Stimulated activated CD8-positive, alpha-beta memory T cell treated with anti-CD3 and anti-CD28 coated beads, Interleukin-12 subunit alpha, Interleukin-12 subunit beta, amount 100 ng/mL, for 1 hour (primary cell): ENCODE data around the gene RXRG.
"Not testable (repeated sequence)": the region's sequence is repeated elsewhere in the genome, so short reads cannot be mapped to it uniquely, and the experiment has no call there.

Source experiments
- DNase-seq: peaks from one replicate; pipeline ENCODE4 v3.0.0-alpha.2; 2020; ENCODE audit warnings: low read depth

Gene RXRG

DNA sequence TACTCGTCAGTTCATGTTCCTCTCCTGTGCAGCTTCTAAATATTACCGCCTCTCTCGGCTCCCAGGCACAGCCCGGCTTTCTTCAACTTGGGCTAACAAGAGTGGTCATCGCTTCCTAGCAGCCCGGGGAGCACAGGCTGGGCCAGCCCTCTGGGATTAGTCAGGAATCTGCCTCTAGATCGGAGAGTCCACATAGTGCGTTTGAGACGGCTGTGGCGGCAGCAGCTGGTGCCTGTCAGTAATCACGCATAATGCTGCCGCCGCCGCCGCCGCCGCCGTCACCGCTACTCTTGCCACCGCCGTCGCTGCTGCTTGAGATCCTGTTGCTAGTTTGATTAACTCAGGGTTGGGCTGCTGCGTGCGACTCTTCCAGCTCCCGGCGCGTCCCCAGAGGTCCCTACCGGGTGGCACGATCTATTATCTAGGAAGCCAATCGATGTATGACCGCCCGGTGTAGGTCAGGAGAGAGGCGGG lies at the start of gene RXRG:
TSS of gene RXRG (minus strand) at position 230 of the 474 bp plus-strand sequence. CDS start 233 bp downstream, outside the sequence.
- no peak for DNase-seq

DNA sequence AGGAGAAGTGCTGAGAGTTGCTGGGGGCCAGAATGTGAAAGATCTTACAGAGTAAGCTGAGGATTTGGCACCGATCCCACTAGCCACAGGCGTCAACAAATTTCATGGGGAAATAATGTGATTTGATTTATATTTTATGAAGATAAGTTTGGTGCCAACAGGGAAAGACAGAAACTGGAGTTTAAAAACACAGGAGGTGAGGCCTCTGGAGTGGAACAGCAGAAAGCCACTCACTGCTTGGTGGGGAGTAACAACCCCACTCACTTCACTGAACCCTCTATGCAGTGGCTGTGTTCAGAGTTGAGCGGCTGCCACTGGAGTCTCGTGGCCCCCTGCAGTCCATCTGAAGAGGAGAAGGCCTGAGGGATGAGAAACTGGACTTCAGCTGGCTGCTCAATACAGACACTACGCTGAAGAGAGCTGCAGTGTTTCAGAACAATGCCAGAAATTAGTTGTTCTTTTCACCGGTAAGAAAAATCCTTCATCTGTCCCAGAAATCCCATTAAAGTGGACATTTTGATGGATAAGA lies 48.0 kb upstream of the RXRG start:
- no peak for DNase-seq

DNA sequence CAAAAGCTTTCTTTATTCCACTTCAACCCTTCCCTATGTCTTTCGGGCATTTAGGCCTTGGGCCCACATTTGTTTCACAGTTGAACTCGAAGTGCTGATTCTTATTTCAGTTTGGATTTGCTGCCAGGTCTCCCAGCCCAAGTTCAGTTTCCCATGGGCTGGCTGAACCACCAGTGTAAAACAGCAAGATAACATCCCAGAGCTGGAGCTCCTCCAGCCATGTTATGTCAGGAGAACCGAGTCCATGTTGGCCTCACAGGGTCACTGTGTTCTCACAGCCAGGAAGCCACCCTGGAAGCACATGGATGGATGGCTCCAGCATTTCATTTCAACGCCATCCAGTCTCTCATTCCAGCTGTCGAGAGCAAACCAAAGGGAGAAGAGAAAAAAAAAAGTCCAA lies 45.2 kb upstream of the RXRG start:
- DNase-seq: no peak

DNA sequence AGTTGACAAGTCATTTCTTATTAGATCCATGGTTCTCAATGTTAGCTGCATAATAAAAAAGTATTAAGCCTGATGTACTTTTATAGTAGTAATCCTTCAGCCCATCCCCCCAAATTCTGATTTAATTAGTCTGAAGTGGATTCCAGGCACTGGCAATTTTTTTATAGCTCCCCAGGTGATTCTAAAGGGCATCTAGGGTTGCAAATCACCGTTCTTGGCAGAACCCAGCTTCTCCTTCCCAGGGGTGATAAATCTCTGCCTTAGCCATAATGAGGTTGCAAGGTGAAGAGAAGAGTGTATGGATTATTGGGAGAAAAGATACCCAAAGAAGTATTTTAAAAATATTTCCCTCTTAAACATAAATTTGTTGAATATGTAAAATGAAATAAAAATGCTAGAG lies 43.0 kb upstream of the RXRG start:
- no peak for DNase-seq

DNA sequence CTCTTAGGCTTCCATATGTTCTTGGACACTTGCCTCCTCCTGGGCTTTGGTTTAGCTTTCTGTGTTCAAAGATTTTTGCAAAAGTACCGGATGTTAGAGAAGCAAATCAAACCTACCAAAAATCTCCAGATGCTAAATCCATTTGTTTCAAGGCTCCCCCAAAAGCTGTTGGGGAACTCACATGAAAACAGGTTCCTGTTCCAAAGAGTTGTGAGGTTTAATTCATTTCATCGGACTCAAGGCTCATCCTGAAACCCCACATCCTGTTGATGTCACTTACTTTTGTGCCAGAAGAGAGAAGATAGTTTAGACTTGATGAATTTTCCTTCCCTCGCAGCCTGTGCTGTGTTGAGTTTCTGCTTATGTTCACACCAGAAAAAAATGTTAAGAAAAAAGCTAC lies 41.7 kb upstream of the RXRG start:
- DNase-seq: no peak

DNA sequence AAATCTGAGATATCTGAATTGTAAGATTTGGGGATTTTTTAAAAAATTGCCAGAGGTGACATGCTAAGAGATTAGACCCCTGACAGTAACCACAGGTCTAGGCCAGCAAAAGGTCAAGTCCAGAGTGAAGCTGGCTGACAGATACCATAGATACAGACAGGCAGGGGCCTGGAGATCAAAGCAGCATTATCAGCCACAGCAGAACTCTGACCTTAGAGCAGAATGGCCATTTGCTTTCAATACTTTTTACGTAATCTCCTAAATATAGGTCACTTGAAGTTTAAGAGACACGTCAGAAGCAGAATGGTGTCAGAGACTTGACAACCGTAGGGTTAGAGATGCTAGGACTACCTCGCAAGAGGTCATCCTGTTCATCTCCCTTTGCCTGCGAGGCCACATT lies 40.8 kb upstream of the RXRG start:
- DNase-seq: no peak

DNA sequence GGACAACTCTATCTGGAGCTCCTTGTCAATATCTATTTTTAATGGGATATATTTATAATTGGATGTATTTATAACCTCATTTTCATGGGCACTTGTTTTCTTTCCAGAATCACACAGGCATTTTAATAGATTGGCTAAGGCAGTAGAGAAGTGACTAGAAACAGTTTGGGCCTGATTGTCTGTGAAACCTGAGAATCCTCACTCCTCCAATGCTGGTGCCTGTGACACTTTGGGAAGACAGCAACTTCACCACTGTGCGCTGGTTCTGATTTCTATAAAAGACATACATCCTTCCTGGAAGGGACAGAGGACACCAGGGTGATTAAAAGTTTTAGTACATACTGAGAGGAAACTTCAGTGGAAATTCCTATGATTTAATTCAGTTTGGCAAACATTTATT lies 39.6 kb upstream of the RXRG start:
- no peak for DNase-seq

DNA sequence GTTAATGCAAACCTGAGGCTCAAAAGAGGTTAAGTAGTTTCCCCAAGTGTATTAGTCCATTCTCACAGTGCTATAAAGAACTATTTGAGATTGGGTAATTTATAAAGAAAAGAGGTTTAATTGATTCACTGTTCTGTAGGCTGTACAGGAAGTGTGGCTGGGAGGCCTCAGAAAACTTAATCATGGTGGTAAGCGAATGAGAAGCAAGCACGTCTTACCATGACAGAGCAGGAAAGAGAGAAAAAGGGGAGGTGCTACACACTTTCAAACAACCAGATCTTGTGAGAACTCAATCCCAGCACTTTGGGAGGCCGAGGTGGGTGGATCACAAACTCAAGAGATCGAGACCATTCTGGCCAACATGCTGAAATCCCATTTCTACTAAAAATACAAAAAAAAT lies 38.5 kb upstream of the RXRG start:
- no peak for DNase-seq

DNA sequence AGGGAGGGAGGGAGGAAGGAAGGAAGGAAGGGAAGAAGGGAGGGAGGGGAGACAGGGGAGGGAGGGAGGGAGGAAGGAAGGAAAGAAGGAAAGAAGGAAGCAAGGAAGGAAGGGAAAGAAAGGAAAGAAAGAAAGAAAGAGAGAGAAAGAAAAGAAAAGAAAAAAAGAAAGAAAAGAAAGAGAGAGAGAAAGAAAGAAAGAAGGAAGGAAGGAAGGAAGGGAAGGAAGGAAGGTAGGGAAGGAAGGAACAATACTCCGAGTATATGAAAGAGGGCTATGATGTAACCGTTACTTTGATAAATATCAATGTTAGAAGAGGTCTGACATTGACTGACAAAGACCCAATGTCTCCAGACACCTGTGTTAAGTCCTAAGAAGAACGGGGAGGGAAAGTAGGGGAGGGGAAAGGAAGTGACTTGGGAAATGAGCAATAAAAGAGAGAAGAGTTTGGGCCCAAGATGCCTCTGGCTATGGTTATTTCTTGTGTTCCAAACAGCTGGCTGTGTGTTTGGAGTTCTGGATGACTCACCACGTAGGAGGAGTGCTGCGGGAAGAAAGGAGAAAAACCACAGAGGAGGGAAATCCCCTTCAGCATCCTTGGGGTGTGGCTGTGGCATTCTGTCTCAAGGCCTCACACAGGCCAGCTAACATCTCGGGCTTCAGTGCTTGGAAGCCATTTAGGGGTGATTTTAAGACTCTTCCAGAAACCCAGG lies 37.0 kb upstream of the RXRG start:
- no peak for DNase-seq

DNA sequence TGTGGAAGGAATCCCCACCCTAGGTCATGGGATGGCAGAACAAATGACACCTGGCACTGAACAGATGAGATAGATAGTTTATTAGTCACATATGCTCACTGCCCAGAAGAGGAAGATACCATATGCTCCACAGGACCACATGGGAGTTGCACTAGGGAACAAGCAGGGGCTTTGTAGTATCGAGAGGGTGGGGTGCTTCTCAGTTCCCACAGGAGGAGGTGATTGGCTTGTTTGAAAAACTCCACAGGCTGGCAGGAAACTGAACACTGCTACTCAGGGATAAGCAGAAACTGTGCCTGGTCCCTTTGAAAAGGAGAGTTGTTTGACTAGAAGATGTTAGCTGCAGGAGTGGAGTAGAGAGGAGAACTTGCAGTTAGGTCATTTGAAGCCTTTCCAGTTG lies 31.9 kb upstream of the RXRG start:
- no peak for DNase-seq

DNA sequence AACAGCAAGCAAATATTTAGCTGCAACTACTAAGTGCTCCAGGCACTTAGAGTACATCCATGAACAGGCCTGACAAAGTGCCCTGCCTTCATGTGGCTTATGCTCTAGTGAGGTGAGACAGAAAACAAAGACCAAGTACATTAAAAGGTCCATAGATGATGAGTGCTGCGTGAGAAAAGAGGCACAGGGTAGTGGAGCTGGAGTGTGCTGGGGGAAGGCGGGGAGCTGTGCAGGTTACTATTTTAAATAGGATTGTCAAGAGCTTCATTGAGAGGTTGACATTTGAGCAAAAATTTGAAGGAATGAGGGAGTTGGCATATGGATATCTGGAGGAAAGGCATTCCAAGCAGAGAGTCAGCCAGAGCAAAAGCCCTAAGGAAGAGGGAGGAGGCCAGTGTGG lies 29.3 kb upstream of the RXRG start:
- no peak for DNase-seq

DNA sequence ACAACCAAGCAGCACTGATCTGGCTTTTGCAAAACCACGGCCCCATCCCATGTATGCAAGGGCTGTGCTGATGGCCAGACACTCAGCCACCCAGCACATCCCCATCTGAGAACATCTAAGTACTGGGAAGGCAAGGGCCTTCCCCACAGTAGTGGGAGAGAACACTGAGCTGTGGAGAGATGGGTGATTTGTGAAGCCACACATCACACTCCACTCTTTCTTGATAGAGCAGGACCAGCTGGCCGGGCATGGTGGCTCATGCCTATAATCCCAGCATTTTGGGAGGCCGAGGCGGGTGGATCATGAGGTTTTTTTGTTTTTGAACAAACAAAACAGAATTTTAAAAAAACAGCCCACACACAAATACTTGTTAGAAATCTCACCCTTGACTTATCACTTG lies 28.2 kb upstream of the RXRG start:
- no peak for DNase-seq

DNA sequence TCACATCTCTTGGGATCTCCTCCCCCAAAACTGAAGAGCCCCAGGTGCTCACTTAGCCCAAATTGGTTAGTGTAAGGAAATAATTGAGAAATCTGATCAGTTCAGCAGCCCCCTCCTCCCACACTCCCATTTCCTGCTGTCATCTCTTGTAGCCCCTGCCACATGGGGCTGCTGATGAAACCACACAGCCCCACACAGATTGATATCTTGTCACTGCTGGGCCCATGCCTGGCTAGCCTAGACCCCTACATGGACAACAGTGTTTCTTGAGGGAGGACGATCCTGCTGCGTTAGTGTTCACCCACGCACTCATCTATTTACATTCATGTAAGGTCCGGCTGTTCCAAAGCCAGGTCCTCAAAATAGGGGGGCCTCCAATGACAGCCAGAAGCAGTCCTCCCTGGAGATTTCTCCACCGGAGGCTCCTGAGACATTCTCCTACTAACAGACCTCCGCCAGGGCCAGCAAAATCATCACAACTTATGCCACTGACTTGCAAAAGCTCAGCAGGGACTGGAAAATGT lies 23.9 kb upstream of the RXRG start:
- DNase-seq: no peak

DNA sequence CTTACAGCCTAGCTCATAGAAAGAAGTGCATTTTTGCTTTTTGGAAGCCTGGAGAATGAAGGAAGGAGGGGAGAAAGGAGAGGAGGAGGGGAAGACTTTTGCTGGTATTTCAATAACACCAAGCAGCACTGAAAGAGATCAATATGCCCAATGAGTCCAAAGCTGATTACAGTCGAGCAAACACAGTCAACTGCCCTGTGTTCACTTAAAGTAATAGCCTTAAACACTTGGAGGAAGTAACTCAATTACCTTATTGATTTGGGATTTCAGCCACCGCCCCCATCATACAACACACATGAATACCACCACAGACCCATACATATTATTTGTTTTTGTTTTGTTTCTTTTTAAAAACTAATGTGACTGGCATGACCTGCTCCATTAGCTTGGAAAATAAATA lies 23.3 kb upstream of the RXRG start:
- DNase-seq: no peak

DNA sequence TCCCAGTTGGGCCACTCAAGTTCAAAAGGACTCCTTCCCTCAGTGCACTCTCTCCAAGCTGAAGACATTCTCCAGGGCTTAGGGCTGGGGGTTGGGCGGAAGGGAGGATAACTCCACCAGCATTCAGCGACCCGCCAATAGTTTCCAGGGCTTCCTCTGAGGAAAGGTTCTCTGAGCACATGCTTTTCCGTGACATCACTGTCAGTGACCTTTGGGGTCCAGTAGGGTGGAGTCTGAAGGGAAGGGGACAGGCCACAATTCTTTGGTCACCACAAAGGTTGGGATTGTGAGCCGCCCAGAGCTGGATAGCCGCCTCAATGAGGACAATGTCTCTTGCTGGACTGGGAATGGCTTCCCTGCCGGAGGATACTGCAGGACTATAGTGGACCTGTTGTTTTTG lies 22.8 kb upstream of the RXRG start:
- no peak for DNase-seq

DNA sequence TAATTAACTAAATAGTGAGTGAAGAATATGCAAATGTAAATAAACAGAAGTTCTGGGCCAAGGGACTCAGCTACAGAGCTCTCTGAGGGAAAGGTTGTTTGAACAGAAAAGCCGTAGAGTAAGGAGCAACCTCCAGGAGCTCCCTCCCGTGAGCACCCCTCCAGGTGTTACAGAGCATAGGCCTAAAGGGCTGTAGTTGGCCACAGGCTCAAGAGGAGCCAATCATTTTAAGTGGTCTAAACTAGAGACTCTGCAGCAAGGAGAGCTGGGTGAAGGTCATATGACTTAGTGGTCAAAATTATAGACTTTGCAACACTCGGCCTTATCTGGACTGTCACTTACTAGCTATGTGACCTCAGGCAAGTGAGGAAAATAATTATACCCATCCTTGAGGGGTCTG lies 19.1 kb upstream of the RXRG start:
- no peak for DNase-seq

DNA sequence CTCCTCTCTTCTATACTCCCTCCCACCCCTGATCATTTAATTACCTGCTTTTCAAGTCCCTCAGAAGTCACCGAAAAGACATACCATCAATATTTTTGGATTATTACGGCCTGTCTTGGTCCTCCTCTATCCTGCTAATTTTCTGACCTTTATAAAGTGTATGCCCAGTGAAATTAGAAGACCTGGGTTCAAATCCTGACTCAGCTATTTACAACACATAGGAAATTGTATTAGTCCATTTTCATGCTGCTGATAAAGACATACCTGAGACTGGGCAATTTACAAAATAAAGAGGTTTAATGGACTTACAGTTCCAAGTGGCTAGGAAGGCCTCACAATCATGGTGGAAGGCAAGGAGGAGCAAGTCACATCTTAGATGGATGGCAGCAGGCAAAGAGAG lies 14.8 kb upstream of the RXRG start:
- DNase-seq: not testable (repeated sequence)

DNA sequence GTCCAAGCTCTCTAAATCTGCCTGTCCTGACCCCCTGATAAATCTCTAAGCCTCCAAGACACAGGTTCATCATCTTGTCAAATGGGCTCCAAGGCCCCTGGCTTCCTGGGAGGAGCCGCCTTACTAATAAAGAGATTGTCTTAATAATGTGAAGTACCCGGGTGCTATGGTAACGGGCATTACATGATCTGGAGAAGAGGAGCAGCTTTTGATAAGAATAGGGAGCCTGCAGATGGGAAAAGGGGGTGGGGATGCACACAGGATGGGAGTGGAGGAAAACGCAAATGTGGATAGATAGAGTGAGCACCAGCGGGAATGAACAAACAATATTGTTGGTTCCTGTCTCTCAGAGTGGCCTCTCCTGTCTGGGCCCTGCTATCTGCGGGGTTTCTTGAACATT lies 11.9 kb upstream of the RXRG start:
- DNase-seq: no peak

DNA sequence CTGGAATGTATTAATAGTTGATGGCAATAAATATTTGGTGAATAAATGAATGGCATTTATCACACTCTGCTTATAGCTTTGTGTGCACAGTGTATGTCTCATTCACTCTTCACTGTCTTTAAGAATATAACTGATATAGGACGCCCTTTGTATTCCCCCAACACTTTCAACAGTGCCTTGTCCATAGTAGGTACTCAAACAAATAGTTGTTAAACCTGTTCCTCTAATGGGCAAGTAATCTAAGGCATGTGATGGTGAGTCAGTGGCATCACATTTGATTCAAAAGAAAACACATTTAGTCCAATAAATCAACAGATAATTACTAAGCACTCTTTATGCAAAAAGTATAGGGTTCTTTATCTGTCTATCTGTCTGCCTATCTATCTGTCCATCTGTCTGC lies 11.2 kb upstream of the RXRG start:
- no peak for DNase-seq

DNA sequence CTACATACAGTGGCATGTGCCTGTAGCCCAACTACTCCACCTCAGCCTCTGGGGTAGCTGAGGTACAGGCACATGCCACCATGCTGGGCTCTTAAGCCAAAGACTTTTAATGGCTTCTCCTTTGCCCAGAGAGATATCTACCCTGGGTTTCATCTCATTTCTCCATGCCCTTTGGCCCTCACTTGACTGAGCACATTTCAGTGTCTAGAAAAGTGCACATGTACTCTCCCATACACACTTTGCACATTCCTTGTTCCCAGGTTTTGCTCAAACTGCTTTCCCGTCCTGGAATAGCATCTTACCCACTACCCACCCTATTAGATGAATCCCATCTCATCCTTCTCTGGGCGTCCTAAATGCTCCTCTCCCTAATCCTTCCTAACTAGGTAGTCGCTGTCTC lies 10.2 kb upstream of the RXRG start:
- no peak for DNase-seq

DNA sequence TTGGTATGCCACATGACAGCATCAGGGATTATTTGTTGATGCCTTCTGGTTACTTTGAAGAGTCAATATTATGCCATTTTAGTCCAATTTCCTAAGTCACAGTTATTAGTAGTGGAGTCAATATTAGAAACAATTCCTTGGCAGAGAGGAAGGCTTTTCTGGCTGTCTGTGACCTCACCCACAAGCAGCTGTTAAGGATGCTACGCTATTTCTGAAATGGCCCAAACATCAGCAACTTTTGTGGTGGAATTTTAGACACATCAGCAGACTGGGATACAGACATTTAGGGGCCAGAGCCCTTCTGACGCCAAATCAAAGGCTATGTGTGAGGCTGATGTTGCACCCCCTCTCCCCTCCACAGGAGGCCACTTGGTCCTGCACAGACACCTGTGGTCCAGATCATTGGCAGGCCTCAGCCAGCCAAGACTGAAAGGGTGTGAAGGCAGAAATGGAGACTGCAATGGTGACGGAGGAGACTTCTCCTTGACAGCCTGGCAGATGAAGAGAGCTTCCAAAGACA lies 9.2 kb upstream of the RXRG start:
- no peak for DNase-seq

DNA sequence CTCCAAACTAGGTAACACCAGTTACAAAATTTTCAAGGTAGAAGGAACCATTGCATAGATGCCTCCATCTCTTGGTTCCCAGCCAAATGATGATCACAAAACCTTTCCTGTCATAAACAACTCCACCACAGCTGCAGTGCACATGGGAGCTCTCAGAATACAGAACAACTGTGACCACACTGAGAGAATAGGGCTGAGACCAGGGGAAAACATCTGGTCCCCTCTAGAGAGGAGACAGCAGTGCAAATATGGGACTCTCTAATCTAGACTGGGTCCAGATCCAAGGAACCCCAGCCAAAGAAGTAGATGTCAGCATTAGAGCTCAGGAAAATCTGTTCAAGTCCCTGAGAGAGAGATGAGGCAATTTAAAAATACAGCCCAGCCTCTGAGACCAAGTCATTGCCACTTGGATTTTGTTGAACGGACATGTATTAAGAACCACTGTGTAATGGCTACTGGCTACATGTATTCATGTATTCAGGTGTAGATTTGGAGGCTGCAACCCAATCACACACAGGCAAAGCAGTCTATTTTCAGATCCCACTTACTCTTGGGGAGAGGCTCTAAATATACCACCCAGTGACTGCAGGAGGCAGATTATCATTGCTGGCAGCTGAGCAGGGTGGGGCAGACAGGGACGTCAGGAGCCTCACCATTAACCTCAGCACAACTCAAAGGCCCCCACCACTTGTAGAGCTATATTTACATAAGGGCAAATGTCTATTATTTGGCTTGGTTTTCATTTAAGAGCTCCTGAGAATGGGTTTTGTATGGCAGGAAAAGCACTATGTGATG lies 7.6 kb upstream of the RXRG start:
- no peak for DNase-seq

DNA sequence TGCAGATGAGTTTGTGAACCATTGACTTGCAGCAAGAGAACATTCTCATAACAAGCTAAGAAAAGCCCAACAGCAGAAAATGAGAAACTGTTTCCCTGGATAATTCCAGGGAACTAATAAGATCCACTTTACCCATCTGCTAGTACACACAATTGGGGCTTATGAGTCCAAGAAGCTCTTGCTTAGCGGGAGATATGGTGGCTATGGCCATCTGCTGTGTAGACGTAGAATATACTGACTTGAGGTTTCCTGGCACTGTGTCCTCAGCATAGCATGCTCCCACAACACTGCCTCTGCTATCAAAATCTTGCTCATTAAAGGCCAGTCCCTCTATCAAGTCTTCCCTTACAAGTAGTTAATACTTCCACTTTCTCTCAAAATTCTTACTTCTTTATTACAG lies 6.8 kb upstream of the RXRG start:
- no peak for DNase-seq
